SK-N-SH (cell line): ENCODE data around the gene EHBP1L1. TPM values are rescaled to one million over a fixed set of nuclear protein-coding genes. Genes with fewer than 3 reads are reported as not detected.

Experiments
- CTCF ChIA-PET: fragments of 300-600, 350-600 bp; formaldehyde crosslinking; extraction: SDS; loops from one replicate; lab custom pipeline; 2021; lab: Yijun Ruan, JAX
- POLR2A ChIA-PET: fragments of 350-600 bp; sonication (Branson Sonifier 250); formaldehyde crosslinking; extraction: SDS; loops from one replicate; lab custom pipeline; 2020; ENCODE audit warnings: antibody characterized with exemption, inconsistent platforms; lab: Yijun Ruan, JAX
- DNase-seq: peaks from one replicate; pipeline ENCODE4 v3.0.0; 2012
- H2AFZ ChIP-seq: fragments of 200-600 bp; sonication (generic); 2 replicates; pipeline ENCODE4 v1.8.1; 2016; ENCODE audit warnings: antibody characterized with exemption, mild to moderate bottlenecking, low read depth
- H3F3A ChIP-seq: fragments of 200-600 bp; sonication (generic); replicated peaks from 2 replicates; pipeline ENCODE3; 2016; ENCODE audit warnings: antibody characterized with exemption, mild to moderate bottlenecking; ENCODE audit not compliant: insufficient read depth
- H3K27ac ChIP-seq, 2 experiments: fragments of 200-500 bp in 1 of 2; fragments of 200-600 bp in 1 of 2; sonication (Bioruptor generic) in 1 of 2; sonication (generic), shearing (Covaris generic) in 1 of 2; 2 replicates each; pipeline versions ENCODE4 v1.5.1 to v1.6.1; 2014 to 2016; ENCODE audit warnings: low read depth in 2 of 2, inconsistent platforms in 1 of 2, low read length in 1 of 2, mild to moderate bottlenecking in 1 of 2, mixed read lengths in 1 of 2
- H3K27me3 ChIP-seq: fragments of 200-600 bp; sonication (generic), shearing (Covaris generic); 2 replicates; pipeline ENCODE4 v1.6.1; 2016; ENCODE audit warnings: mixed run types; ENCODE audit not compliant: insufficient read depth
- H3K36me3 ChIP-seq, 2 experiments: fragments of 200-500 bp in 1 of 2; fragments of 200-600 bp in 1 of 2; sonication (Bioruptor generic) in 1 of 2; sonication (generic) in 1 of 2; replicated peaks in 1 of 2; 2 replicates each; pipeline versions ENCODE3 to v1.5.1; 2014 to 2016; ENCODE audit warnings: low read length in 1 of 2, mild to moderate bottlenecking in 1 of 2; ENCODE audit not compliant: insufficient read depth in 2 of 2, control insufficient read depth in 1 of 2
- H3K4me1 ChIP-seq, 2 experiments: fragments of 200-500 bp in 1 of 2; fragments of 200-600 bp in 1 of 2; sonication (Bioruptor generic) in 1 of 2; sonication (generic), shearing (Covaris generic) in 1 of 2; 2 replicates each; pipeline versions ENCODE4 v1.5.1 to v1.6.1; 2014 to 2016; ENCODE audit warnings: low read depth in 1 of 2, low read length in 1 of 2, mixed run types in 1 of 2; ENCODE audit not compliant: insufficient read depth in 2 of 2, control insufficient read depth in 1 of 2
- H3K4me2 ChIP-seq: fragments of 200-600 bp; sonication (generic), shearing (Covaris generic); 2 replicates; pipeline ENCODE4 v1.6.1; 2017; ENCODE audit warnings: mixed run types
- H3K4me3 ChIP-seq, 2 experiments: fragments of 200-500 bp in 1 of 2; fragments of 200-600 bp in 1 of 2; sonication (Bioruptor generic) in 1 of 2; sonication (generic), shearing (Covaris generic) in 1 of 2; 2 replicates each; pipeline versions ENCODE4 v1.5.1 to v1.8.1; 2014 to 2016; ENCODE audit warnings: low read depth in 2 of 2, inconsistent platforms in 1 of 2, low read length in 1 of 2, mild to moderate bottlenecking in 1 of 2, mixed read lengths in 1 of 2, moderate library complexity in 1 of 2
- H3K79me2 ChIP-seq: fragments of 200-600 bp; sonication (generic); 2 replicates; pipeline ENCODE4 v1.8.1; 2017; ENCODE audit warnings: mild to moderate bottlenecking; ENCODE audit not compliant: insufficient read depth
- H3K9ac ChIP-seq: fragments of 200-600 bp; sonication (generic); 2 replicates; pipeline ENCODE4 v1.6.1; 2017; ENCODE audit warnings: mixed run types
- H3K9me2 ChIP-seq: fragments of 200-600 bp; sonication (generic); 2 replicates; pipeline ENCODE4 v1.6.1; 2017; ENCODE audit warnings: mixed run types
- H3K9me3 ChIP-seq: fragments of 200-600 bp; sonication (generic); 2 replicates; pipeline ENCODE4 v1.6.1; 2017; ENCODE audit warnings: mixed run types, mild to moderate bottlenecking, moderate library complexity
- H4K20me1 ChIP-seq: fragments of 200-600 bp; sonication (generic); 2 replicates; pipeline ENCODE4 v1.6.1; 2017; ENCODE audit warnings: mild to moderate bottlenecking, mixed run types; ENCODE audit not compliant: insufficient read depth
- CHD2 ChIP-seq: fragments of 150-350 bp; IDR thresholded peaks from 2 replicates; pipeline ENCODE4 v1.6.1; 2018; ENCODE audit warnings: low read length; ENCODE audit not compliant: partially characterized antibody
- ELF1 ChIP-seq: IDR thresholded peaks from 2 replicates; pipeline ENCODE4 v1.4.0; 2012
- EZH2phosphoT487 ChIP-seq: fragments of 200-600 bp; sonication (generic); IDR thresholded peaks from 2 replicates; pipeline ENCODE4 v1.6.1; 2017; ENCODE audit warnings: low read depth, mixed run types, mild to moderate bottlenecking, antibody characterized with exemption, moderate library complexity, borderline replicate concordance
- FOSL2 ChIP-seq: IDR thresholded peaks from 2 replicates; pipeline ENCODE4 v1.4.0; 2012; ENCODE audit warnings: low read depth, mild to moderate bottlenecking, moderate library complexity, borderline replicate concordance
- GABPA ChIP-seq: IDR thresholded peaks from 2 replicates; pipeline ENCODE4 v1.4.0; 2012; ENCODE audit warnings: low read depth, mild to moderate bottlenecking
- JUND ChIP-seq: IDR thresholded peaks from 2 replicates; pipeline ENCODE4 v1.4.0; 2012
- MXI1 ChIP-seq: IDR thresholded peaks from 2 replicates; pipeline ENCODE4 v1.6.1; 2012; ENCODE audit warnings: mild to moderate bottlenecking, low read depth, low read length, improper control_type of control experiment
- POLR2AphosphoS5 ChIP-seq: IDR thresholded peaks from 2 replicates; pipeline ENCODE4 v1.6.1; 2012; ENCODE audit warnings: low read depth, low read length
- RCOR1 ChIP-seq: fragments of 150-350 bp; IDR thresholded peaks from 2 replicates; pipeline ENCODE4 v1.6.1; 2017; ENCODE audit warnings: antibody characterized with exemption, low read length
- RFX5 ChIP-seq: IDR thresholded peaks from 2 replicates; pipeline ENCODE4 v1.6.1; 2012; ENCODE audit warnings: mild to moderate bottlenecking, improper control_type of control experiment, low read length
- RXRA ChIP-seq: IDR thresholded peaks from 2 replicates; pipeline ENCODE4 v1.4.0; 2012; ENCODE audit warnings: low read depth, mild to moderate bottlenecking, borderline replicate concordance
- SMC3 ChIP-seq: IDR thresholded peaks from 2 replicates; pipeline ENCODE4 v1.6.1; 2012; ENCODE audit warnings: low read depth, low read length, improper control_type of control experiment
- TAF1 ChIP-seq: IDR thresholded peaks from 2 replicates; pipeline ENCODE4 v1.6.1; 2012; ENCODE audit warnings: low read depth, mild to moderate bottlenecking, low read length, moderate library complexity, borderline replicate concordance
- TCF12 ChIP-seq: IDR thresholded peaks from 2 replicates; pipeline ENCODE4 v1.4.0; 2012
- YY1 ChIP-seq: IDR thresholded peaks from 2 replicates; pipeline ENCODE4 v1.4.0; 2012; ENCODE audit warnings: low read depth, mild to moderate bottlenecking
- WGBS: methylation state at CpG from one replicate; pipeline ENCODE4 v1.1.6; 2017; ENCODE audit warnings: low lambda C conversion rate; 5-methylcytosine and 5-hydroxymethylcytosine counted together
- polyA plus RNA-seq, 3 experiments: library from polyadenylated mRNA; depleted of rRNA; stranded (reverse); fragments of >200 nt; gene quantifications; 2 replicates each; pipeline ENCODE4 v1.2.3, GENCODE V29; 2012
- TF ChIP-seq, protein P1 (sequence below): IDR thresholded peaks from 2 replicates; pipeline ENCODE4 v1.4.0; 2012; ENCODE audit warnings: low read depth
- TF ChIP-seq, protein P2 (sequence below): IDR thresholded peaks from 2 replicates; pipeline ENCODE4; 2012
- TF ChIP-seq, protein P3 (sequence below): IDR thresholded peaks from 2 replicates; pipeline ENCODE4 v1.6.1; 2012; ENCODE audit warnings: mild to moderate bottlenecking, low read depth, low read length, moderate library complexity
- TF ChIP-seq, protein P4 (sequence below): IDR thresholded peaks from 2 replicates; pipeline ENCODE4 v1.4.0; 2012; ENCODE audit warnings: low read depth, borderline replicate concordance
- TF ChIP-seq, protein P5 (sequence below): fragments of 150-350 bp; IDR thresholded peaks from 2 replicates; pipeline ENCODE4 v1.6.1; 2016; ENCODE audit warnings: mild to moderate bottlenecking, low read depth, low read length

The EHBP1L1 gene
- polyA plus RNA-seq, 1 of the 3 experiments (the other 2 are of a cell fraction), result 48.7 TPM

DNA sequence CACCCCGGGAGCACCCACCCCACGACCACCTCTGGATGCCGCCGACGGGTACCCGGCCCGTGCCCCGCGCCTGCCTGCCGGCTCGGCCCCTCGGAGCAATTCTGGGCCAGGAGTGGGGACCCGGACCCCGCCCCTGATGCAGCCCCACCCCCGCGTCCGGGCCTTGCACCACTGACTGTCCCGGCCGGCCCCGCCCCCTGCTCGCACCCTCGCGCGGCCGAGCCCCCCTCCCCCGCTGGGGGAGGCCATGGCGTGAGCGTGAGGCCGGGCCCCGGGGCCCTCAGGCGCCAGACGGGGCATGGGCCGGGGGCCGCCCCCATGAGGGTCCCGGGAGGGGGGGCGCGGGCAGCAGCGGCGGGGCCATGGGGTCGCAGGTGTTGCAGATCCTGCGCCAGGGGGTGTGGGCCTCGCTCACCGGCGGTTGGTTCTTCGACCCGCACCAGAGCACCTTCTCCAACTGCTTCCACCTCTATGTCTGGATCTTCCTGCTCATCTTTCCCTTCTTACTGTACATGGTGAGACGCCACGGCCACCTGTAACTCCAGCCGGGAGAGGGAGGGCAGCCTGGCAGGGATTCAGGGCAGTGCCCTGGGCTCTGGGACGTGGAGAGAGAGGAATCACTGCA lies 40.2 kb downstream of the EHBP1L1 start (continued):
- TF ChIP-seq, protein P1, sequence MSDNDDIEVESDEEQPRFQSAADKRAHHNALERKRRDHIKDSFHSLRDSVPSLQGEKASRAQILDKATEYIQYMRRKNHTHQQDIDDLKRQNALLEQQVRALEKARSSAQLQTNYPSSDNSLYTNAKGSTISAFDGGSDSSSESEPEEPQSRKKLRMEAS, result no peak
- TF ChIP-seq RCOR1 (no peak), POLR2AphosphoS5 (no peak), GABPA (no peak)

DNA sequence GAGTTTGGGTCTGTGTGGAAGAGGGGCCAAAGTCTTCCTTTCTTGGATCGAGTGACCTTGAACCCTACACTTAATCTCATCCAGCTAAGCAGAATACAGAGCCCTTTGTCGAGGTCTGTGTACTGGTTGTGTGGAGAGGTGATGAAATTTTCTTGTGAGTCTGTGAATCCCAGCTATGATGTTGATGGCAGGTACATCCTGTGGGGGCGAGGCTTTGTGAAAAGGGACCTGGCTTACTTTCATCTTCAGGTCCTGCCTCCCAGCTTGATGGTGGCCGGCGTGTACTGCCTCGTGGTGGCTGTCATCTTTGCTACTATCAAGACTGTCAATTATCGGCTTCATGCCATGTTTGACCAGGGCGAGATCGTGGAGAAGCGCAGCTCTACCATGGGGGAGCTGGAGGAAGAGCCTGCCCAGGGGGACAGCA lies 40.7 kb downstream of the EHBP1L1 start:
- 38% methylated on average over 4 of the region's 10 CpGs for WGBS
- Histone ChIP-seq H3F3A (peaks cover 4% of the 10 kb centered on the region), H3K4me2 (peak overlapping the region; percentile 85), H3K9me2 (no peaks in the 10 kb centered on the region), H3K27me3 (no peaks in the 10 kb centered on the region), H3K9ac (peak overlapping the region; percentile 86), H4K20me1 (peaks cover 23% of the 10 kb centered on the region), H3K9me3 (no peaks in the 10 kb centered on the region), H3K79me2 (peaks cover 88% of the 10 kb centered on the region), H2AFZ (no peak overlapping the region), H3K36me3 (peaks cover 10 to 50% of the 10 kb centered on the region in 2 experiments)
- POLR2A ChIA-PET, result interaction anchor here (0.8 to 1.1 kb wide), 2 partner anchors 36 to 37 kb away, joined by 3 read pairs; no protein-coding TSS in a partner anchor
- no peak for DNase-seq
- TF ChIP-seq ELF1 (no peak), MXI1 (no peak), CHD2 (no peak), JUND (no peak), YY1 (no peak), RFX5 (no peak), EZH2phosphoT487 (no peak), SMC3 (no peak), RXRA (no peak), TAF1 (no peak), RCOR1 (no peak), FOSL2 (no peak), TCF12 (no peak)
- TF ChIP-seq, protein P2, sequence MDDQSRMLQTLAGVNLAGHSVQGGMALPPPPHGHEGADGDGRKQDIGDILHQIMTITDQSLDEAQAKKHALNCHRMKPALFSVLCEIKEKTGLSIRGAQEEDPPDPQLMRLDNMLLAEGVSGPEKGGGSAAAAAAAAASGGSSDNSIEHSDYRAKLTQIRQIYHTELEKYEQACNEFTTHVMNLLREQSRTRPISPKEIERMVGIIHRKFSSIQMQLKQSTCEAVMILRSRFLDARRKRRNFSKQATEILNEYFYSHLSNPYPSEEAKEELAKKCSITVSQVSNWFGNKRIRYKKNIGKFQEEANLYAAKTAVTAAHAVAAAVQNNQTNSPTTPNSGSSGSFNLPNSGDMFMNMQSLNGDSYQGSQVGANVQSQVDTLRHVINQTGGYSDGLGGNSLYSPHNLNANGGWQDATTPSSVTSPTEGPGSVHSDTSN, result no peak
- TF ChIP-seq, protein P3, sequence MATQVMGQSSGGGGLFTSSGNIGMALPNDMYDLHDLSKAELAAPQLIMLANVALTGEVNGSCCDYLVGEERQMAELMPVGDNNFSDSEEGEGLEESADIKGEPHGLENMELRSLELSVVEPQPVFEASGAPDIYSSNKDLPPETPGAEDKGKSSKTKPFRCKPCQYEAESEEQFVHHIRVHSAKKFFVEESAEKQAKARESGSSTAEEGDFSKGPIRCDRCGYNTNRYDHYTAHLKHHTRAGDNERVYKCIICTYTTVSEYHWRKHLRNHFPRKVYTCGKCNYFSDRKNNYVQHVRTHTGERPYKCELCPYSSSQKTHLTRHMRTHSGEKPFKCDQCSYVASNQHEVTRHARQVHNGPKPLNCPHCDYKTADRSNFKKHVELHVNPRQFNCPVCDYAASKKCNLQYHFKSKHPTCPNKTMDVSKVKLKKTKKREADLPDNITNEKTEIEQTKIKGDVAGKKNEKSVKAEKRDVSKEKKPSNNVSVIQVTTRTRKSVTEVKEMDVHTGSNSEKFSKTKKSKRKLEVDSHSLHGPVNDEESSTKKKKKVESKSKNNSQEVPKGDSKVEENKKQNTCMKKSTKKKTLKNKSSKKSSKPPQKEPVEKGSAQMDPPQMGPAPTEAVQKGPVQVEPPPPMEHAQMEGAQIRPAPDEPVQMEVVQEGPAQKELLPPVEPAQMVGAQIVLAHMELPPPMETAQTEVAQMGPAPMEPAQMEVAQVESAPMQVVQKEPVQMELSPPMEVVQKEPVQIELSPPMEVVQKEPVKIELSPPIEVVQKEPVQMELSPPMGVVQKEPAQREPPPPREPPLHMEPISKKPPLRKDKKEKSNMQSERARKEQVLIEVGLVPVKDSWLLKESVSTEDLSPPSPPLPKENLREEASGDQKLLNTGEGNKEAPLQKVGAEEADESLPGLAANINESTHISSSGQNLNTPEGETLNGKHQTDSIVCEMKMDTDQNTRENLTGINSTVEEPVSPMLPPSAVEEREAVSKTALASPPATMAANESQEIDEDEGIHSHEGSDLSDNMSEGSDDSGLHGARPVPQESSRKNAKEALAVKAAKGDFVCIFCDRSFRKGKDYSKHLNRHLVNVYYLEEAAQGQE, result no peak
- TF ChIP-seq, protein P4, sequence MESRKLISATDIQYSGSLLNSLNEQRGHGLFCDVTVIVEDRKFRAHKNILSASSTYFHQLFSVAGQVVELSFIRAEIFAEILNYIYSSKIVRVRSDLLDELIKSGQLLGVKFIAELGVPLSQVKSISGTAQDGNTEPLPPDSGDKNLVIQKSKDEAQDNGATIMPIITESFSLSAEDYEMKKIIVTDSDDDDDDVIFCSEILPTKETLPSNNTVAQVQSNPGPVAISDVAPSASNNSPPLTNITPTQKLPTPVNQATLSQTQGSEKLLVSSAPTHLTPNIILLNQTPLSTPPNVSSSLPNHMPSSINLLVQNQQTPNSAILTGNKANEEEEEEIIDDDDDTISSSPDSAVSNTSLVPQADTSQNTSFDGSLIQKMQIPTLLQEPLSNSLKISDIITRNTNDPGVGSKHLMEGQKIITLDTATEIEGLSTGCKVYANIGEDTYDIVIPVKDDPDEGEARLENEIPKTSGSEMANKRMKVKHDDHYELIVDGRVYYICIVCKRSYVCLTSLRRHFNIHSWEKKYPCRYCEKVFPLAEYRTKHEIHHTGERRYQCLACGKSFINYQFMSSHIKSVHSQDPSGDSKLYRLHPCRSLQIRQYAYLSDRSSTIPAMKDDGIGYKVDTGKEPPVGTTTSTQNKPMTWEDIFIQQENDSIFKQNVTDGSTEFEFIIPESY, result no peak
- TF ChIP-seq, protein P5, sequence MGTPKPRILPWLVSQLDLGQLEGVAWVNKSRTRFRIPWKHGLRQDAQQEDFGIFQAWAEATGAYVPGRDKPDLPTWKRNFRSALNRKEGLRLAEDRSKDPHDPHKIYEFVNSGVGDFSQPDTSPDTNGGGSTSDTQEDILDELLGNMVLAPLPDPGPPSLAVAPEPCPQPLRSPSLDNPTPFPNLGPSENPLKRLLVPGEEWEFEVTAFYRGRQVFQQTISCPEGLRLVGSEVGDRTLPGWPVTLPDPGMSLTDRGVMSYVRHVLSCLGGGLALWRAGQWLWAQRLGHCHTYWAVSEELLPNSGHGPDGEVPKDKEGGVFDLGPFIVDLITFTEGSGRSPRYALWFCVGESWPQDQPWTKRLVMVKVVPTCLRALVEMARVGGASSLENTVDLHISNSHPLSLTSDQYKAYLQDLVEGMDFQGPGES, result no peak
- TF ChIP-seq, all 33 proteins: peak for 0
- H3K4me3 ChIP-seq, result peak overlapping the region; percentile 68 to 95
- CTCF ChIA-PET, result interaction anchor here (2.5 to 4.9 kb wide), 2 partner anchors 10 to 20 kb away, joined by 18 read pairs; partner anchors contain the start of gene SIPA1
- peak overlapping the region; percentile 83 to 93; a peak in 3 of 4 replicates for H3K27ac ChIP-seq
- peaks cover 15 to 32% of the 10 kb centered on the region in 2 experiments; a peak in 3 of 4 replicates for H3K4me1 ChIP-seq
